NCI-H146 (cell line): ENCODE results near the gene SELENON.

Experiments used
- DNase-seq: peaks from one replicate; lab custom pipeline; 2025; lab: John Stamatoyannopoulos, UW

Gene SELENON

DNA sequence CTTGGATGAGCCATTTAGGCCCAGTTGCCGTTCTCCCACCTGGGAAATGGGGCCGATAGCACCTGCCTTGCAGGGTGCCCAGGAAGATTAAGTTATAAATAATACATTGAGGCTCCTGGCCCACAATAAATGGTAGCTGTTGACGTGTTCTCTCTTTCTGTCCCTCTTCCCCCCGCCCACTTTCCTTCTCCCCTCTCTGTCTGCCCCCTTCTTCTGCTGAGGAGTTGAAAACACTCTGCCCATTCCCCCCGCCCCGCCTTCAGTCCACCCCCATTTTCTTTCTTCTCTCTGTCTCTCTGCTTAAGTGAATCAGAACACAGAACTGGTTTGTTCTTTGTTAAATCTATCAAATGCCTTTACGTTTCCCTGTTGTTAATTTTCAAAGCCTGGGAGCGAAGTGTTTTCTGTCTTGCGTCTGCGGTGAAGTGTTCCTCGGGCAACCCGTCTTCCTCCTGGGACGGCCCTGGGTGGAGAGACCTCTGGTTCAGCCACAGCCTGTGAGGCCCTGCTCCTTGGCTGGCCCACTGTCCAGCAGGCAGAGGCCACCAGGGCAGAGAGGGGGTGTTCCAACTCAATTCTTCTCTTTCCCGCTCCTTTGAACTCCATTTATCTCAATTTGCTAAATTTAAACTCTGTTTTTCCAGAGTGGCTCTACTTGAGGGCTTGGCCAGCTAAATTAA is 29.3 kb upstream of the SELENON start:
- DNase-seq: no peak

DNA sequence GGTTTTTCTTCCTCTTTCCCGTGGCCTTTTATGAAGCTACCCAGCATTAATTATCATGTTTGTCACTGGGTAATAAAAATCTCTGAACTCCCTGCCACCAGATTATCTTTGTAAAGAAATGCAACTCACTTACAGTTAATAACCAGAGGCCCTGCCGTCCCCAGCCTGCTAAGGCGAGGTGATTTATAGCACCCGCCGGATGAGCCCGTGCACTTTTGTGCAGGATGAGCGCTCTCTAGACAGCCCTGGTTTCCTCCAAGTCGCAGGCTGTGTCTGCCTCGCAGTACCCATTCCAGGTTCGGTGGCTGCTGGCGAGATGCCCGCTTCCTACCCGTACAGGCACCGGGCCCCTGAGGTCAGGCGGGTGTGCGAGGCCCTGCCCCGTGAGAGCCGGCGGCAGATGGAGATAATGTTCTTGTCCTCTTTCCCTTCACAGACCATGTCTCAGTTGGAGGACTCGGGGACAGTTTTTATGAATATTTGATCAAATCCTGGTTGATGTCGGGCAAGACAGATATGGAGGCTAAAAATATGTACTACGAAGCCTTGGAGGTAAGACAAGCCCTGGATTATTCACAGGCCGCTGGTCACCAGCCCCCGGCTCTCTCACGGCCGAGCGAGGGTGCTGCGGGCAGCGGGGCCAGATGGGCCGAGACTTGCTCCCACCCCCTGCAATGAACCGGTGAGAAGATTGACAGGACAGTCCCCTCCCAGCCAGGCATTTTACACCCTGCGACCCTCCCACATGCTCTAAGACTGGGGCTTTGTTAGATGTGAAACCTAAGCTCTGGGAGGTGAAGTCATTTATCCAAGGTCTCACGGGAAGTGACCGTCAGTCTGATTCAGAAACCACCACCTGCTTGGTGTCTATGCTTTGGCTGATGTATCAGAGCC is 28.5 kb upstream of the SELENON start:
- peak; percentile 44 for DNase-seq

DNA sequence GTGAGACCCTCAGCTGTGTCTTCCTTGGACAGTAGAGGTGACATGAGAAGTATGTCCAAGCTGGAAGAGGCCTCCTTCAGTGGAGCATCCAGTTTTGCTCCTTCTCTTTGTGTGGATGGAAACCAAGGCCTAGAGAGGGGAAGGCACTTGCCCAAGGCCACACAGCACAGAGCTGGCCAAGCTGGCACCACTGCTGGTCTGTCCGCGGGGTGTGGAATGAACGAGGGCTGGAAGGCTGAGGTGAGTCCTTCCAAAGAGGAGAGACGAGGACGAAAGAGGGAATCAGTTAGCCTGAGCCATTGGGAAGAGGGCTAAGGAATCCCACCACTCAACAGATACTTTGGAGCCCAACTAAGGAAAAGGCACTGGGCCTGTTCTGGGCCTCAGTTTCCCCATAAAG is 27.8 kb upstream of the SELENON start:
- DNase-seq: no peak

DNA sequence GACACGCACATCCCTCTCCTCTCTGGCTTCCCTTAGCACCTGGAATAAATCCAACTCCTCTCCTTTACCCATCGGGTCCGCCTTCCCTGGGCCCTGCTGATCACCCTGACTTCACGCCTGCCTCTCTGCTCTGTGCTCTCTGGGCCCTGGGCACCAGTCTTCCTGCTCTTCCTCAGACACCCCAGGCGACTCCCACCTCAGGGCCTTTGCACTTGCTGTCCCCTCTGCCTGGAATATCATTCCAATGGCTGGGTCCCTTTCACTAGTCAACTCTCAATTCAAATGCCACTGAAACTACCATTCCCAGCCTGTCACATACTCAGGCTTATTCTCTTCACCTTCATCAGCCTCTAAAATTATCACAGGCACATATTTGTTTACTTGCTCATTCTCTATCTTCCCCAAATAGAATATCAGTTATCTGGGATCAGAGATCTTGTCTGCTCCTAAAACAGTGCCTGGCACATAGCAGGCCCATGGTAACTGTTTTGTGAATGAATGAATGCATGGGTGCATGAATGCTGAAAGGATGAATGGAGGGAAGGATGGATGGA is 27.2 kb upstream of the SELENON start:
- no peak for DNase-seq

DNA sequence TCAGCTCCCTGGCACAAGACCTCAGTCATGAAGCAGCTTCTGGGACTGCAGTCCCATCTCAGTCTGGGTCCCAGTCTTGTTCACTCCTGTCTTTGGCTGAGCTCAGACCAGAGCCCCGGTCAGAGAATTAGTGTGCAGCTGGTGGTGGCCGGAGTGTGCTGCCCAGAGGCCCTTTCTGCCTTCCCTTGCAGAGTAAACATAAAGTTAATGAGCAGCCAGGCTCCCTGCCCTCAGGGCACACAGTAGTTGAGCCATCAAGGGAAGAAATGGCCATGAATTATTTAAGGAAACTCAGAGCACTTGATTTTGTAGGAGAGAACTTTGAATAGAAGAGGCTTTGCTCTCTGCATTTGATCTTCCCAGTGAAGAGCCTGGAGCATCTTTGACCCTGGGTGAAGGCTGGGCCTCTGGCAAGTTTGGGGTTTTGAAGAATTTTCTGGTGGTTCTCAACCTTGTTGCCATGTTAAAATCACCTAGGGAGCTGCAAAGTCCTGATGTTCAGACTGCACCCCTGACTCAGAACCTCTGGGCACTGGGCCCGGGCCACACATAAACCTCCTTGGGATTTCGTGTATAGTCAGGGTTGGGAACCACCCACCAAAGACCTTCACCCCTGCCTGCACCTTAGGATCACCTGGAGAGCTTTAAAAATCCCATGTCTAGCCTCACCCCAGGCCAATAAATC is 26.4 kb upstream of the SELENON start:
- DNase-seq: peak; percentile 81

DNA sequence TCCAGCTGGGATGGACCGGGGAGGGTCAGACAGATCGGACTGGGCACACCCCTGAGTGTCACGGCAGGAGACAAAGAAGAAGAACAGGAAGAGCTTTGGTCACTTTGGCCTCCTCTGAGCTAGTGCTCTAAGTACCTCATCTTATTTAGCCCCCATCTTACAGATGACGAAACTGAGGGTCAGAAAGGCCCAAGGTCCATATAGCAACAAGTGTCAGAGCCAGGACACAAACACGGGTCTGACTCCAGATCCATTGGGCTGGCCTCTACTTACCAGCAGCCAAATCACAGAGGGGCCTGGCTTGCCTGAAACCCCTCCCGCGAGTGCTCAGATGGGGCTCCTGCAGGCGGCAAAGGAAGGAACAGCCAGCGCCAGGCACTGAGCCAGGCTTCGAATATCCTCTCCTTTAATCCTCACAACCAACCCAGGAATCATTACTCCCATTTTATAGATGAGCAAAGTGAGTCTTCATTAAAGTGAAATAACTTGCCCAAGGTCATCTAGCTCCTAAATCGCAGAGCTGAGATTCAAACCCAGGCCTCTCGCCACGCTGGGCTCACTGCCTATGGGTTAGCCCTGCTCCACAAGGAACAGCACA is 25.7 kb upstream of the SELENON start:
- DNase-seq: no peak

DNA sequence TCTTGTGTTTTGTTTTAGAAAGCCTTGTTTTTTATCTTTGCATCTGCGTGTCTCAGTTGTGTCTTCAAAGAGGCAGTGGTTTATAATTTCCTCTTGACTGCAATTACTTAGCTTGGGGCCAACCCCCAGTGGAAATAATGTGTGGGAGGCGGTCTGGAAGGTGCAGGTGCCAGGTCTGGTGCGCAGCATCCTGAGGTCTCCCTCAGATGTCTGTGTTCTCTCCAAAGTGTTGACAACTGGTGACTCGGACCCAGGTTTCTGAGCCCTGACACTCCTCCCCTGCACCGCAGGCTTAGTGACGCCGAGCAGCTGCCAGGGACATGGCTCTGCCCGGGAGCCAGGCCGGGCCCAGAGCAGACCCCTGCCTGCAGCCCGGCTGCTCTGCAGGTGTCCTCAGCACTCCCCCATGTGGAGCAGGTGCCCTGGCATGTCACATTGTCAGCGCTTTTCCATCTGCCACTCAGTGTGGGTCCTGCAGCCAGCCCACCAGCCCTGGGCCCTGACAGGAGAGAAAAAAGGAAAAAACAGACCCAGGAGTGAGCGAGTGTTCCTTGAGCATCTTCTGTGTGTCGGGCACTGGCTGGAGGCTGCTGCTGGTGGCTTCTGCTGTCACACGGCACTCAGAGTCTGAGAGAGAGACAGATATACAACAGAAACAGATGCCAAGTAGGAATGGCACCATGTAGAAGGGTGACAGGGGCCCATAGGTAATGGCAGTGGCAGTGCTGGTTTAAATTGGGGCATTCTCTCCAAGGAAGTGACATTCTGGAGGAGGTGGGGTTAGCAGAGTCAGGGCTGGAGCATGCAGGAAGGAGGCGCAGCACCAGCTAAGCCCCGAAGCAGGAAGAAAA is 24.8 kb upstream of the SELENON start:
- peak; percentile 66 for DNase-seq

DNA sequence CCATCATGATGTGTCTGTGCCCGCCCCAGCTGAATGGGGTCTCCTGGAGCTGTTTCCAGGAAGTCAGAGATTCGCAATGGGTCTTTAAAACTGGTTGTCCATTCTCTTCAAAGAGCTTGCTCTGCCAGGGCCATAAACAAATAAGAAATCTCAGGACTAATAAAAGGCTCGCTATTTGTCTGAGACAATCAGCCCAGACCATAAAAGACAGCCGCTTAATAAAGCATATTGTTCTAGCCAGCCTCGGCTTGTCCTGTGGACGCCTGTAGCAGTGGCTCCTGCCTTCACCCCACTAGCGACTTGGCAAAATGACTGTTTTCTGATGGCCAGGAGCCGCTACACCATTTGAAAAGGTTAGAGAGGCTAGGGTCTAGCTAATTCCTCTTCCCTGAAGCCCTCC is 20.6 kb upstream of the SELENON start:
- no peak for DNase-seq

DNA sequence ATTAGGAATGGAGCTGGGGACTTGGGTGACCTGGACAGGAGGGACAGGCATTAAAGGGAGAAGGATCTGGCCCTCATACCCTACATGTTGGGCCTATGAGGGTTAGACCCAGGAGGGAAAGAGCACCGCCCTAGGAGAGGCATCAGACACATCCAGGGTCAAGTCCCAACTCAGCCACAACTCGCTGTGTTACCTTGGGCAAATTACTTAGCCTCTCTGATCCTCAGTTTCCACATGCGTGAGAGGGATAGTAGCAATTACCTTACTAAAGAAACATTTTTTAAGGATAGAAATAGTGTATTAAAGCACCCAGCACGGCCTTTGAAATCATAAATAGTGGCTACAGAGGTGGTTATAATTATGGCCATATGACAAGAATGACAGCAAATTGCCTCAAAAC is 20.1 kb upstream of the SELENON start:
- no peak for DNase-seq

DNA sequence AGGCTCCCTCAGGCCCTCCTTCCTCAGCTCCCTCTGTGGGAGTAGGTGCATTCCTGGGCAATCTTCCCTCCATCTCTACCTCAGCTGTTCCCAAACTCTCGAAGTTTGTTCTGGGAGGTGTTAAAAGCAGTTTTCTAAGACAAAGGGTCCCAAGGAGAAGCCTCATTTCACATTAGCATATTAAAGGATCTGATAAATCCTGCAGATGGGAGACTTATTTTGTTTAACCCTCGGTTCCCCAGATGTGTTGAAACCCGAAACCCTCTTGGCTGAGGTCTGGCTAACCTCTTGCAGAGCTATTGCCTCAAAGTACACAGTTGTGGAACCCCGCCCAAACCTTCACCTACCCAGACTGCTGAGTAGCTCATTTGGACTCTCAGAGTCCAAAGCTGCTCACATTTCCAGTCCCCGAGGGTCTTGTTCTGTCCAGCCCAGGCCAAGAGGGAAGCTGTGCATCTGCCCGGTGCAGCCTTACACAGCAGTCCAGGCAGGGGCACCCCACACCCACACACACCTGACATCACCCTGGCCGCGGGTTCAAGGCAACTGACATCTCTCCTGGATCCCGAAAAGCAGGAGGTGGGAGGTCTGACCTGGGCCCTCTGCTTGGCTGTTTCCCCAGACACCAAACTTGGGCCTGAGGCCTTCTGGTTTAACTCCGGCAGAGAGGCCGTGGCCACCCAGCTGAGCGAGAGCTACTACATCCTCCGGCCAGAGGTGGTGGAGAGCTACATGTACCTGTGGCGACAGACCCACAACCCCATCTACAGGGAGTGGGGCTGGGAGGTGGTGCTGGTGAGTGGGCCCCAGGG is 19.5 kb upstream of the SELENON start:
- DNase-seq: no peak

DNA sequence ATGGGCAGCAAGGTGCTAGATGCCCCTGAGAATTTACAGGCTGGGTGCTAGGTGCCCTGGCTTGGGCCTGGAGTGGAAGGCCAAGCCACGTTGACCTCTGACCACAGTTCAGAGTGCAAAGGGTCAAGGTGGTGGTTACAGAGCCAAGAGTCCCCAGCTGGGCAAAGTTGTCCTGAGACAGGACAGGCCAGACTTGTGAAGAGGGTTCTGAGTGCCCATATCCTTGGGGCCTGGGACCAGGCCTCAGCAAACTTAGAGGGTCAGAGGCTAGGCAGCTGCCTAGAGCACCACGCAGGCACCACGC is 18.9 kb upstream of the SELENON start:
- DNase-seq: no peak

DNA sequence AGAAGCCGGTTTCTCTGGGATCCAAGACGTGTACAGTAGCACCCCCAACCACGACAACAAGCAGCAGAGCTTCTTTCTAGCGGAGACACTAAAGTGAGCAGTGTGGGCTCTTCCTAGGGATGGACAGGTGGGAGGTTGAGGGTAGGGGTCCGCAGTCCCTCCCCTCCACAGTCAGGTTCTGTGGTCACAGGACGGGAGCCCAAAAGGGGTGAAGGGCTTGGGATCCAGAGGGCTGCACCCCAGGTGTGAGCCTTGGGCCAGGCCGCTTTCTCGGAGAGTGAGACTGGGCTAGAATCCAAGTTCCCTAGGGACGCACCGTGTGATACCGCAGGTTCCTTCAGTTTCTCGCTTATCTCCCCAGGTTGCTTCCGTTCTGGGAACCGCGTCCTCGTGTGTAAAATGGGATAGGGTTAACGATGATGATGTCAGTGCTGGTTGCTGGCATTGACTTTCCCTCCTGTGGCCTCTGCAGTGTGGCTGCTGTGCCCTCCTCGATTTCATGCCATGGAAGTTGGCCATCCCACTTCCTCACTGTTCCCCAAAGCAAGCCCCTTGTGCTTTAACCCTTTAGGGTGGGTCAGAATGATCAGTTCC is 17.3 kb upstream of the SELENON start:
- DNase-seq: no peak

DNA sequence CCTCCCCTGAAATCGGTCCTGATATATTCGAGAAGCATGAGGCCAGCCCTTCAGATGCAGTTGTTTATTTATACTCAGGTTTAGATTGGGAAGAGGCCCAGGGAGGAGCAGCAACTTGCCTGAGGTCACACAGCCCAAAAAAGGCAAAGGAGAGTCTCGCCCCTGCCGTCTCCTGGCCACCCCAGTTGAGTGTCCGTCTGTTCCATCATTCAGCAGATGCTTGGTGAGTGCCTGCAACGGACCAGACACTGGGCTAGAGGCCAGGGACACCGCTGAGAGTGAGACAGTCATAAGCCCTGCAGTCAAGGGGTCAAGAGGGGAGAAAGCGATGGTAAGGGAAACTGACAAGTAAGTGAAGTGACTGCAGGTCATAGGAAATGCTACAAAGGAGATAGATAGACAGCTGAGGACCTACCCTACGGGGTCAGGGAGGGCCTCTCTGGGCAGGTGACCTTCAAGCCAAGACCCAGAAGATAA is 15.4 kb upstream of the SELENON start:
- DNase-seq: no peak

DNA sequence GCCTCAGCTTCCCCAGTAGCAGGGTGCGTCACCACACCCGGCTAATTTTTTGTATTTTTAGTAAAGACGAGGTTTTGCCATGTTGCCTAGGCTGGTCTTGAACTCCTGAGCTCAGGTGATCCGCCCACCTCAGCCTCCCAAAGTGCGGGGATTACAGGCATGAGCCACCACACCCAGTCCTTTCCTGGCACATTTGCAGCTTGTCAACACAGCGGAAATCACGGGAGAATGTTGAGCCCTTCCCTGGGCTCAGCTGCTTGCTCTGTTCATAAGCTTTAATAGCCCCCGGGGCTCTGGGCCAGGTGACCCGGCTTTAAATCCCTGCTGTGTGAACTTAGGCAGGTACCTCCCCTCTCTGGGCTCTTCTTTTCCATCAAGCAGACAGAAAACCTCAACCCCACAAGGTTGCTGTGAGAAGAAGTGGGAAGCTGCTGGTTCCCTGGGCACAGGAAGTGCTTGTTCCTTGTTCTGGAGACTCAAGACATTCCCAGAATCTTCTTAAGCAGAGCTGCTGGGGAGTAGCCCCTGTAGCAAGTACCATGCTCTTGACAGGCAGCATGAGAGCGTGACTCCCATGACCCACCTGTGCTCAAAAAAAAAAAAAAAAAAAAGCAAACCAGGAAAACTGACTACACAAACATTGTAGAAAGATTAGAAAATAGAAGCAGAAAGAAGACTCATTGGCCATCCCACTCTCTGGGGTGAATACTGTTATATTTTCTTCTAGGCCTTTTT is 14.5 kb upstream of the SELENON start:
- DNase-seq: no peak

DNA sequence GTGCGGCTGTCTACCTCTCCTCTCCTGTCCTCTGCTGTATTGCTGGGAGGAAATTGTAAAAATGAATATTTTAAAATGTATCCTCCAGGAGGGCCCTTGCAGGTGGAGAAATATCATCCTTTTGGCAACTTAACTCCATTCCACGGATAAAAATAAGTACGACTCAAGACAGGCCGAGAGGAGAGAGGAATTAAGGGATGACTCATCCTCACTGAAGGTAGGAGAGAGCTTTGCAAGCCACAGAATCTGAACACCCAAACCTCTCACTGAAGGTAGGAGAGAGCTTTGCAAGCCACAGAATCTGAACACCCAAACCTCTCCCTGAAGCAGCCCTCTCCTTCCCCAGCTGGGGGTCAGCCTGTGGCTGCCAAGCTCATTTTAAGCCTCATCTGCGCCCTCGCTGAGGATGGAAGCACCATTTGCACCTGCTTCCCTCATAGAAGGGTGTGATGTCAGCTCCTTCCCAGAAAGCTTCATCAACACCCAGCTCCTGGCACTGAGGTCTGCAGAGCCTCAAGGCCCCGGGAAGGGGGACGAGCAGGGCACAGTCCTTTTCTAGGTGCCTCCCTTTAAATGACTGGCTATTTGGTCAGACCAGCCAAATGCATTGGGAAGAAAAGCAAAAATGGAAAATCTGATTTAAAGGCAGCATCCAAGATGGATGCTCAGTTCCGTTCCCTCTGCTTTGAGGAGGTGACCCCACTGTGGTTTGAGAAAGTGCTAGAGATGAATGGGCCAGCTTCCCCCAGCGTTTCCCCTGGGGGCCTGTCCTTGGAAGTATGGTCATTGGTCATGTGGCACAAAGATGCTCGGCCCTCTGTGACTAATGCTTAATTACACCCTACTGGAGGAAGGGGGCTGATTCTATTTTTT is 12.9 kb upstream of the SELENON start:
- no peak for DNase-seq

DNA sequence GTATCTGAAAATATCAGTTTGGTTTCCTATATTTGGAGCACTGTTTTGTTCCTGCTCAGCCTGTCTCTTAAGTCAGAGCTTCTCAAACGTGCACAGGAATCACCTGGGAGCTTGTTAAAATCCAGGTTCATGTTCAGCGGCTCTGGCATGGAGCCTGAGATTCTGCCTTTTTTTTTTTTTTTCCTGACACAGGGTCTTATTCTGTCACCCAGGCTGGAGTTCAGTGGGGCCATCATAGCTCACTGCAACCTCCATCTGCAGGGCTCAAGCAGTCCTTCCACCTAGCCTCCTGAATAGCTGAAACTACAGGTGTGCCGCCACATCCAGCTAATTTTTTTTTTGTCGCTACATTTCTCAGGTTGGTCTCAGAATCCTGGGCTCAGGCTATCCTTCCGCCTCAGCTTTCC is 12.2 kb upstream of the SELENON start:
- no peak for DNase-seq

DNA sequence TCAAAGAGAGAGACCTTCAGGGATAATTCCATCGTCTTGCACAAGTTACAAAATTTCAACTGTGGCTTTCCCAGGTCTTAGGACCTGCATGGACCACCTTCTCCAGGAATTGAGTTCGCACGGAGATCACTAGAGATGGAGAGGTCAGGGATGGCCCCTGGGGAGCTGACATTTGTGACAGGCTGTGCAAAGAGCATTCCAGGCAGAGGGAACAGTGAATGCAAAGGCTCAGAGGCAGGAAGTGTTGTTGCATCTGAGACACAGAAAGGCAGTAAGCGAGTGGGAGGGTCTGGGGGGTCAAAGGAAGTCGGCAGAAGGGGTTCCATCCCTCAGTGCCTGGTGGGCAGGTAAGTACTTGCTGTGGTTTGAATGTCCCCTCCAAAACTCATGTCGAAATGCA is 9.5 kb upstream of the SELENON start:
- DNase-seq: no peak

DNA sequence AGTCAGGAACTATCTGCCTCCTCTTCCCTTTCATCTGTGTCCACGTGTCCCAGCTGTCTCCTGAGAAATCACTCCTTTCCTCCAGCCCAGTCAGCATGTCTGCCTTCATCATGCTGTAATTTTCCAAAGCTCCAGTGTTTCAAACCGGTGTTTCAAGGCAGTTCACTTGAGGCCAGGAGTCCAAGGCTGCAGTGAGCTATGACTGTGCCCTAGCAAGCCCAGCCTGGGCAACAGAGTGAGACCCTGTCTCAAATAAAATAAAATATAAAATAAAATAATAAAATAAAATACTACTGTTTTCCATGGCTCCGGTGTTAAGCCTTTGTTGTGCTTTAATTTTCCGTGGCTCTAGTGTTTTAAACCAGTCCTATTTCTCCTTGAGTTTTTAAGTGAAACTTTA is 7.9 kb upstream of the SELENON start:
- DNase-seq: no peak
